Osteoblast (primary cell): ENCODE data around the gene FKBP1A. TPM values are rescaled to one million over a fixed set of nuclear protein-coding genes. Genes with fewer than 3 reads are reported as not detected.
A peak's percentile ranks its signal among the peaks of the same experiment; 100 is the strongest.

Source experiments
- DNase-seq: peaks from one replicate; pipeline ENCODE4 v3.0.0; 2011; ENCODE audit warnings: low spot score, mixed read lengths; ENCODE audit not compliant: insufficient read length; ENCODE audit errors: missing footprints
- H2AFZ ChIP-seq: 2 replicates; pipeline ENCODE4 v1.6.0; 2011; ENCODE audit warnings: mild to moderate bottlenecking, low read length
- H3K27ac ChIP-seq: 2 replicates; pipeline ENCODE4 v1.5.1; 2011; ENCODE audit warnings: mild to moderate bottlenecking, low read depth, low read length, moderate library complexity
- H3K27me3 ChIP-seq: 2 replicates; pipeline ENCODE4 v1.6.0; 2012; ENCODE audit warnings: mild to moderate bottlenecking, control low read depth, inconsistent platforms, low read length, moderate library complexity; ENCODE audit not compliant: insufficient read depth
- H3K36me3 ChIP-seq: 2 replicates; pipeline ENCODE4 v1.5.1; 2011; ENCODE audit warnings: mild to moderate bottlenecking, low read length, control low read depth, moderate library complexity; ENCODE audit not compliant: insufficient read depth
- H3K4me1 ChIP-seq: 2 replicates; pipeline ENCODE4 v1.5.1; 2011; ENCODE audit warnings: mild to moderate bottlenecking, low read length, control low read depth, moderate library complexity; ENCODE audit not compliant: insufficient read depth
- H3K4me2 ChIP-seq: 2 replicates; pipeline ENCODE4 v1.6.0; 2011; ENCODE audit warnings: mild to moderate bottlenecking, low read length; ENCODE audit not compliant: insufficient read depth
- H3K4me3 ChIP-seq: fragments of 200-600 bp; sonication (generic); 3 replicates; pipeline ENCODE4 v1.5.1; 2012; ENCODE audit warnings: mild to moderate bottlenecking, low read length, inconsistent platforms; ENCODE audit not compliant: insufficient read depth
- H3K79me2 ChIP-seq: 2 replicates; pipeline ENCODE4 v1.6.0; 2012; ENCODE audit warnings: mild to moderate bottlenecking, low read length, control low read depth, inconsistent platforms; ENCODE audit not compliant: insufficient read depth
- H3K9me3 ChIP-seq: 2 replicates; pipeline ENCODE4 v1.5.1; 2011; ENCODE audit warnings: low read depth, low read length, control low read depth
- H4K20me1 ChIP-seq: 2 replicates; pipeline ENCODE4 v1.6.0; 2012; ENCODE audit warnings: mild to moderate bottlenecking, low read length, control low read depth; ENCODE audit not compliant: insufficient read depth
- total RNA-seq: library from RNA; depleted of rRNA; stranded (reverse); fragments of >200 nt; gene quantifications from 2 replicates; pipeline ENCODE4 v1.2.3, GENCODE V29; 2012
- TF ChIP-seq, protein P1 (sequence below): IDR thresholded peaks from 2 replicates; pipeline ENCODE4 v1.5.1; 2011; ENCODE audit warnings: mild to moderate bottlenecking, low read depth, low read length, moderate library complexity; ENCODE audit errors: extremely low read depth

The FKBP1A gene
- total RNA-seq, 1 donor: 154 TPM

DNA sequence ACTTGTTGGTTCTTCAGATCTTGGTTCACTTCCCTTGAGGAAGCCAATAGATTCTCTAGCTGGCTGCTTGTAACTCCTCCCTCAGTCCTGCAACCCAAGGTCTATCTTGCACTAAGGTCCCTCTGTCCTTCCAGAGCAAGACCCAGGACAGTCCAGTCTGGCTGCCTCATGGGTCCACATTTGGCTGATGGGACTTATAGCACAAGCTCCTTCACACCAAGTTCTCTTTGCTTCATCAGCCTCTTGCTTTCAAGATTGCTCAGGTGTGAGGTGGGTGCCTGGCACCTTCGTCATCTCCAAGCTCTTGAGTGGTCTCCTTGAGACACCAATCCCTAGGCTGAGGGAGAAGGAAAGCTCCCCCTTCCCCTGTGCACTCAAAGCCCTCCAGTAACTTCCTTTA, 45.5 kb upstream of the FKBP1A start:
- peaks cover 12% of the 10 kb centered on the region for H3K4me1 ChIP-seq
- no peak overlapping the region for H3K27ac ChIP-seq
- no peak overlapping the region for H2AFZ ChIP-seq
- H3K27me3 ChIP-seq: no peaks in the 10 kb centered on the region
- peaks cover 9% of the 10 kb centered on the region for H3K36me3 ChIP-seq
- H4K20me1 ChIP-seq: no peaks in the 10 kb centered on the region
- no peak overlapping the region for H3K4me3 ChIP-seq
- DNase-seq: no peak
- TF ChIP-seq, protein P1, sequence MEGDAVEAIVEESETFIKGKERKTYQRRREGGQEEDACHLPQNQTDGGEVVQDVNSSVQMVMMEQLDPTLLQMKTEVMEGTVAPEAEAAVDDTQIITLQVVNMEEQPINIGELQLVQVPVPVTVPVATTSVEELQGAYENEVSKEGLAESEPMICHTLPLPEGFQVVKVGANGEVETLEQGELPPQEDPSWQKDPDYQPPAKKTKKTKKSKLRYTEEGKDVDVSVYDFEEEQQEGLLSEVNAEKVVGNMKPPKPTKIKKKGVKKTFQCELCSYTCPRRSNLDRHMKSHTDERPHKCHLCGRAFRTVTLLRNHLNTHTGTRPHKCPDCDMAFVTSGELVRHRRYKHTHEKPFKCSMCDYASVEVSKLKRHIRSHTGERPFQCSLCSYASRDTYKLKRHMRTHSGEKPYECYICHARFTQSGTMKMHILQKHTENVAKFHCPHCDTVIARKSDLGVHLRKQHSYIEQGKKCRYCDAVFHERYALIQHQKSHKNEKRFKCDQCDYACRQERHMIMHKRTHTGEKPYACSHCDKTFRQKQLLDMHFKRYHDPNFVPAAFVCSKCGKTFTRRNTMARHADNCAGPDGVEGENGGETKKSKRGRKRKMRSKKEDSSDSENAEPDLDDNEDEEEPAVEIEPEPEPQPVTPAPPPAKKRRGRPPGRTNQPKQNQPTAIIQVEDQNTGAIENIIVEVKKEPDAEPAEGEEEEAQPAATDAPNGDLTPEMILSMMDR: no peak
- no peak overlapping the region for H3K4me2 ChIP-seq
- no peaks in the 10 kb centered on the region for H3K9me3 ChIP-seq
- H3K79me2 ChIP-seq: no peaks in the 10 kb centered on the region

DNA sequence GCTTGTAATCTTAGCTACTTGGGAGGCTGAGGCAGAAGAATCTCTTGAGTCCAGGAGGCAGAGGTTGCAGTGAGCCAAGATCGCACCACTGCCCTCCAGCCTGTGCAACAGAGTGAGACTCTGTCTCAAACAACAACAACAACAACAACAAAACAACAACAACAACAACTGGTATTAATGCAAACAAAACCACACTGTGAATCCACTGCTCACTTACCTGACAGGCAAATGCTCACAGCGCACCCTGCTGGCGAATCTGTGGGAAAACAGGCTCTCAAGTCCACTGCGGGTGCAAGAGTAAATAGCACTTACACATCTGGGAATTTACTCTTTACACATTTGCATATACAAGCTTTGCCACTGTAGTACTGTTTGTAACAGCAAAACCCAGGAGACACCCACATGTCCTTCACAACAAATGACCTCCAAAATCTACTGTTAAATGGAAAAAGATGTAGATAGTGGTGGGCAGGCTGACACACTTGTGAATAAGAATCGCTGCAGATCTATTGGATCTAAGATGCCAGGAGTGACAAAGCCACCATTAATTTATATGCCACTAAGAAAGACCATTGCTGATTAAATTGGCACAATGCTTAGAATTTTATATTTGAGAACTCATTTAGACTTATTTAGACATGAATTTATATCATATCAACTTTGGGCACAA, 44.5 kb upstream of the FKBP1A start:
- Histone ChIP-seq H3K4me1 (peaks cover 12% of the 10 kb centered on the region), H3K4me3 (no peak overlapping the region), H3K36me3 (peaks cover 9% of the 10 kb centered on the region), H3K4me2 (no peak overlapping the region), H4K20me1 (no peaks in the 10 kb centered on the region), H3K9me3 (no peaks in the 10 kb centered on the region), H3K27me3 (no peaks in the 10 kb centered on the region), H3K27ac (no peak overlapping the region), H2AFZ (no peak overlapping the region), H3K79me2 (no peaks in the 10 kb centered on the region)
- peak; percentile 82 for DNase-seq
- TF ChIP-seq, protein P1: peak; percentile 86

DNA sequence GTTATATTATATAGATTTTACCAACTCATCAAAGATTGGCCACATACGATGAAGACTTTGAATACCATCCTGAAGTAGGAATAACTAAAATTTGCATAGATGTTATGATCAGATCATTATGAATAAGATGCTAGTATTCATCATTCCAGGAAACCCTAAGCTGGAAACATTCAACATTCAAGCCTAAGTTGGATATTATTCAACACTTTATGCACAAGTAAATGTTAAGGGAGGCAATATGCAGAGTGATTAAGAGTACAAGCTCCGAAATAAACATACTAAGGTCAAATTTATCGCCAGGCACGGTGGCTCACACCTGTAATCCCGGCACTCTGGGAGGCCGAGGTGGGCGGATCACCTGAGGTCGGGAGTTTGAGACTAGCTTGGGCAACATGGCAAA, 43.4 kb upstream of the FKBP1A start:
- Histone ChIP-seq H4K20me1 (no peaks in the 10 kb centered on the region), H3K4me1 (peaks cover 12% of the 10 kb centered on the region)

DNA sequence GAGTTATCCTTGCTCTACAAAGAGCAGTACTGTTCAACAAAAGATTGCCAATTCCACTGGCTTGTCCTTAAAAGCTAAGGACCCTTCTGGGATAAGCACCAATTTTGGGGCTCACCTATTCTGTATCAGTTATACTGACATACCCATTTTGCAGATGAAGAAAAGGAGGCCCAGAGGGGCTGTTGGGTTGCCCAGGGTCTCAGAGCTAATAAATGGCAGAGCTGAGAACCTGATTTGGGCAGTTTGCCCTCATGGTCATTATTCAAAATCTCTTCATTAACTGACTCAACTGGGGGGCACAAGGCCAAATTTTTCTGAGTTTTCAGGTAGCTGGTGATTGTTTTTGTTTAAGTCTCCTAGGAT, 42.5 kb upstream of the FKBP1A start:
- Histone ChIP-seq H3K9me3 (no peaks in the 10 kb centered on the region), H2AFZ (no peak overlapping the region), H4K20me1 (no peaks in the 10 kb centered on the region), H3K79me2 (no peaks in the 10 kb centered on the region), H3K27ac (peak overlapping the region; percentile 13), H3K27me3 (no peaks in the 10 kb centered on the region), H3K36me3 (no peaks in the 10 kb centered on the region), H3K4me1 (peaks cover 12% of the 10 kb centered on the region), H3K4me2 (no peak overlapping the region), H3K4me3 (no peak overlapping the region)
- no peak for DNase-seq
- TF ChIP-seq, protein P1: no peak

More for the DNA sequence above, 43.4 kb upstream of the FKBP1A start:
- no peak overlapping the region for H3K4me3 ChIP-seq
- no peak overlapping the region for H2AFZ ChIP-seq
- H3K4me2 ChIP-seq: no peak overlapping the region
- no peaks in the 10 kb centered on the region for H3K79me2 ChIP-seq
- H3K36me3 ChIP-seq: no peaks in the 10 kb centered on the region
- DNase-seq: no peak
- H3K27ac ChIP-seq: no peak overlapping the region
- no peaks in the 10 kb centered on the region for H3K27me3 ChIP-seq
- no peaks in the 10 kb centered on the region for H3K9me3 ChIP-seq
- TF ChIP-seq, protein P1: no peak
